Keratinocyte (primary cell): ENCODE results near the gene TRAF7.

Experiments used
- EZH2 ChIP-seq: IDR thresholded peaks from one replicate; pipeline ENCODE4 v1.6.1; 2012; ENCODE audit warnings: inconsistent platforms, mild to moderate bottlenecking, low read length, moderate library complexity
- TF ChIP-seq, protein P1 (sequence below), 3 experiments: IDR thresholded peaks in 1 of 3; conservative IDR thresholded peaks in 1 of 3; optimal IDR thresholded peaks in 1 of 3; 2 replicates in 2 of 3; 3 replicates in 1 of 3; pipeline versions ENCODE3 to v1.5.1; 2011; ENCODE audit warnings: low read length in 3 of 3, mild to moderate bottlenecking in 3 of 3, moderate library complexity in 2 of 3, control low read depth in 1 of 3, inconsistent platforms in 1 of 3; ENCODE audit not compliant: insufficient read depth in 2 of 3; ENCODE audit errors: extremely low read depth in 1 of 3

GRCh38 chr16:2216330-2216729 is 60.7 kb downstream of the TRAF7 start:
- TF ChIP-seq, protein P1, sequence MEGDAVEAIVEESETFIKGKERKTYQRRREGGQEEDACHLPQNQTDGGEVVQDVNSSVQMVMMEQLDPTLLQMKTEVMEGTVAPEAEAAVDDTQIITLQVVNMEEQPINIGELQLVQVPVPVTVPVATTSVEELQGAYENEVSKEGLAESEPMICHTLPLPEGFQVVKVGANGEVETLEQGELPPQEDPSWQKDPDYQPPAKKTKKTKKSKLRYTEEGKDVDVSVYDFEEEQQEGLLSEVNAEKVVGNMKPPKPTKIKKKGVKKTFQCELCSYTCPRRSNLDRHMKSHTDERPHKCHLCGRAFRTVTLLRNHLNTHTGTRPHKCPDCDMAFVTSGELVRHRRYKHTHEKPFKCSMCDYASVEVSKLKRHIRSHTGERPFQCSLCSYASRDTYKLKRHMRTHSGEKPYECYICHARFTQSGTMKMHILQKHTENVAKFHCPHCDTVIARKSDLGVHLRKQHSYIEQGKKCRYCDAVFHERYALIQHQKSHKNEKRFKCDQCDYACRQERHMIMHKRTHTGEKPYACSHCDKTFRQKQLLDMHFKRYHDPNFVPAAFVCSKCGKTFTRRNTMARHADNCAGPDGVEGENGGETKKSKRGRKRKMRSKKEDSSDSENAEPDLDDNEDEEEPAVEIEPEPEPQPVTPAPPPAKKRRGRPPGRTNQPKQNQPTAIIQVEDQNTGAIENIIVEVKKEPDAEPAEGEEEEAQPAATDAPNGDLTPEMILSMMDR (optimal IDR thresholded peaks at IDR 0.05 in 1 of 3, IDR thresholded peaks at IDR 0.05 in 1 of 3, conservative IDR thresholded peaks at IDR 0.05 in 1 of 3; ENCODE audit: extremely low read depth in 1 of 3, insufficient read depth in 2 of 3, low read length in 3 of 3) = no peak
- TF ChIP-seq EZH2 = no peak
